Testis (tissue), 2 donors: Measurements from ENCODE around the gene SLC2A6.

Source experiments
- POLR2A ChIP-seq: fragments of 450-650 bp; IDR thresholded peaks from one replicate; pipeline ENCODE4 v1.6.1; 2017; ENCODE audit warnings: antibody characterized with exemption, mild to moderate bottlenecking, moderate library complexity
- TF ChIP-seq, protein P1 (sequence below), 3 experiments: fragments of 450-650 bp in 2 of 3; fragments of 200-600 bp in 1 of 3; sonication (generic) in 1 of 3; IDR thresholded peaks; one replicate each; pipeline ENCODE4 v1.5.1; 2016 to 2019; ENCODE audit warnings: antibody characterized with exemption in 3 of 3, mild to moderate bottlenecking in 2 of 3, moderate library complexity in 1 of 3

DNA sequence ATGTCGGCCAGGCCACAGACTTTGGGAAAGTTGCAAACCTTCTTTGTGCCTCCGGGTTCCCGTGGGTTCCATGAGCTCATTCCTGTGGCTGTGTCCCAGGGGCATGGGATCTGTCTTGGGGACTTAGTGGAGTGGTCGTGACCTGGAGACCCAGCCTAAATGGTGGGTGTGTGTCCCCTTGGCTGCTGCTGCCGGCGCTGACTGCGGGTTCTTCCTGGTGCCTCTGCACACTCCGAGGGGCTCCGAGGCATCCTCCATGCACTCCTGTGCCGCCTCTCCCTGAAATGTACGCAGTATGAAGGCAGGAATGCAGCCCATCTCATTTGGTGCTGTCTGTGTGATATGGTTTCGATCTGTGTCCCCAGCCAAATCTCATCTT lies 21.0 kb upstream of the SLC2A6 start:
- TF ChIP-seq, protein P1, sequence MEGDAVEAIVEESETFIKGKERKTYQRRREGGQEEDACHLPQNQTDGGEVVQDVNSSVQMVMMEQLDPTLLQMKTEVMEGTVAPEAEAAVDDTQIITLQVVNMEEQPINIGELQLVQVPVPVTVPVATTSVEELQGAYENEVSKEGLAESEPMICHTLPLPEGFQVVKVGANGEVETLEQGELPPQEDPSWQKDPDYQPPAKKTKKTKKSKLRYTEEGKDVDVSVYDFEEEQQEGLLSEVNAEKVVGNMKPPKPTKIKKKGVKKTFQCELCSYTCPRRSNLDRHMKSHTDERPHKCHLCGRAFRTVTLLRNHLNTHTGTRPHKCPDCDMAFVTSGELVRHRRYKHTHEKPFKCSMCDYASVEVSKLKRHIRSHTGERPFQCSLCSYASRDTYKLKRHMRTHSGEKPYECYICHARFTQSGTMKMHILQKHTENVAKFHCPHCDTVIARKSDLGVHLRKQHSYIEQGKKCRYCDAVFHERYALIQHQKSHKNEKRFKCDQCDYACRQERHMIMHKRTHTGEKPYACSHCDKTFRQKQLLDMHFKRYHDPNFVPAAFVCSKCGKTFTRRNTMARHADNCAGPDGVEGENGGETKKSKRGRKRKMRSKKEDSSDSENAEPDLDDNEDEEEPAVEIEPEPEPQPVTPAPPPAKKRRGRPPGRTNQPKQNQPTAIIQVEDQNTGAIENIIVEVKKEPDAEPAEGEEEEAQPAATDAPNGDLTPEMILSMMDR (IDR thresholded peaks at IDR 0.05): no peak
- TF ChIP-seq POLR2A: no peak
